ENCODE results near the gene OPN3.

OPN3 gene

GRCh38 chr1:241645199-241645598 is 5.0 kb upstream of the OPN3 start:
- no peak for DNase-seq

DNA sequence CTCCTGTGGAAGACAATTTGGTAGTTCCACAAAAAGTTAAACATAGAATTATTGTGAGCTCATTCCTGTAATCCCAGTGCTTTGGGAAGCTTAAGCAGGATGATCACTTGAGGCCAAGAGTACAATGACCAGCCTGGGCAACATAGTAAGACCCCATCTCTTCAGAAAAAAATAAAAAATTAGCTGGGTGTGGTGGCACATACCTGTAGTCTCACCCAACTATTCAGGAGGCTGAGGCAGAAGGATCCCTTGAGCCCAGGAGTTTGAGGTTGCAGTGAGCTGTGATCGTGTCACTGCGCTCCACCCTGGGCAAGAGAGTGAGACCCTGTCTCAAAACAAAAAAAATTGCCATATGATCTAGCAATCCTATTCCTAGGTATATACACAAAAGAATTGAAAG is 4.1 kb upstream of the OPN3 start:
- no peak for DNase-seq

DNA sequence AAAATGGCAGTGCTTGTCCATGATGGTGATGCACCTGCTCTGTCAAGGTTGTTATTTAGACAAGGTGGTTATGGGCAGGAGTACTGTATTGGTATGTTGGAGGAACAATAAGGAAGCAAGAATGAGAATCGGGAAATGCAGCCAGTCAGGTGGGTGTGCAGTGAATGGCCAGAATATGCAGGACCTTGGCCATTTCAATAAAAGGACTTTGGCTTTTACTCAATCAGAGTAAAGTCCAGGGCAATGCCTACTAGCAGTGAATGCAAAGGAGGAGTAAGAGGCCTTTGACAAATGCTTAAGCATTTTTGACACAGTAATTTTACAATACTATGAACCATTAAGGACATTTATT is 2.4 kb upstream of the OPN3 start:
- DNase-seq = no peak

DNA sequence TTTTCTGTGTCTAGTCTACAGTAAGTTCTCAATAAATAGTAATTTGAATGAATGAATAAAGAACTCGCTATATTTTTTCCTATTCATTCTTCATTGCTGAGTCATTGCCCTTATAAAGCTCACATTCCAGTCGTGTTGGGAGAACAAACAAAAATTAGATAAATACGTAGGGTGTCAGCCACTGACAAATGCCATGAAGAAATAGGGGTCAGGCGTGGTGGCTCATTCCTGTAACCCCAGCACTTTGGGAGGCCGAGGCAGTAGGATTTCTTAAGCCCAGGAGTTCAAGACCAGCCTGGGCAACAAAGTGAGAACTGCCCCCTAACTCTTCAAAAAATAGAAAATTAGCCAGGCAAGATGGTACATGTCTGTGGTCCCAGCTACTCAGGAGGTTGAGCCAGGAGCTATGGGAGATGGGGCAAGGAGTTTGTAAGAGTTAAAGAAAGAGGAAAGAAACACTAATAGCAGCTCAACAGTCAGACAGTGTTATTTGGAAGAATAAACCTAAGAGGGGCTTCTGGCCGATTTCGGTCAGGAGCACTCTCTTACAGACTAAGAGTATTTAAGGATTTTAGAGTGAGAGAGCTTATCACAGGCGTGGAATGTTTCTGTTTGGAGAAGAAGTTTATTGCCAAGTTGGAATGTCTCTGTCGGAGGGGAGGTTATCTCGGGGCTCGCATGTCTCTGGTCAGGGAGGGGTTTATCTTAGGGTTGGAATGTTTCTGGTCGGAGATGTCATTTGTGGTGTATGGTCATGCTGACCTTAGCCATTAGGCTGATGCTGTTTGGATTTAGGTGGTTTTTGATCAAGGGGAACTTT is 1.8 kb upstream of the OPN3 start:
- DNase-seq = no peak

DNA sequence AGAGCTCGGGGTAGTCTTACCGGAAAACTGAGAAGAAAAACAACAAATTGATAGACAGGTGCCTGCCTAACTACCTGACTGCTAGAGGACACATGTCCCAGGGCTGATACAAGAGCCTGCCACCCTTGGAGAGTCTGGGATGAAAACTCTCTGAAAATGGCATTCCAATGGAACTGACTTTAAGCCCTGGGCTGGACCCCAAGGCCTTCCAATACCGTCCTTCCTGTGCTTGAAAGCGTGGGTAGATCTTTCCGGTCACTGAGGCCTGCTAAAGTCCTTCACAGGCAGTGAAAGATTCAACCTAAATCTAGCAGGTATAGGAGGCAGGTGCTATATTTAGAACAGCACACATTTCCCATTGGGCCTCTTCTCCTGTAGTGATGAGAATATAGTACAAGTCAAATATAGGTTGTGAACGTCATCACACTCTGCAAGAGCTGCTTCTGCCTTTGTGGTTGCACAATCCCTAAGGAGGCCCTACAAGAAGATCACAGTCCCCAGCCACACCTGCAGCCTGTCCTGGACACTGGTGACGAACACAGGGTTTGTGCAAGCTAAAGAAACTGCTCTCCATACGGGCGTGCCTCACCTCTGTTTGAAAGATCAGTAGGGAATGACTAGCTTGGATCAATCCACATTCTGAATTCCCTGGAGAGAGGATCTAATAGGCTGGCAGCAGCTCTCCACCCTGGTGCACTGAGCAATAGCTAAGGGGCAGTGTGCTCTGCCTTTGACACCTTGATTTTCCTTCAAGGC is 876 bp upstream of the OPN3 start:
- no peak for DNase-seq

- DNase-seq = no peak
Observed at GRCh38 chr1:241639623-241640148, 483 bp downstream of the OPN3 start.

- no peak for DNase-seq
Observed at GRCh38 chr1:241638909-241639622, 1.1 kb downstream of the OPN3 start.

DNA sequence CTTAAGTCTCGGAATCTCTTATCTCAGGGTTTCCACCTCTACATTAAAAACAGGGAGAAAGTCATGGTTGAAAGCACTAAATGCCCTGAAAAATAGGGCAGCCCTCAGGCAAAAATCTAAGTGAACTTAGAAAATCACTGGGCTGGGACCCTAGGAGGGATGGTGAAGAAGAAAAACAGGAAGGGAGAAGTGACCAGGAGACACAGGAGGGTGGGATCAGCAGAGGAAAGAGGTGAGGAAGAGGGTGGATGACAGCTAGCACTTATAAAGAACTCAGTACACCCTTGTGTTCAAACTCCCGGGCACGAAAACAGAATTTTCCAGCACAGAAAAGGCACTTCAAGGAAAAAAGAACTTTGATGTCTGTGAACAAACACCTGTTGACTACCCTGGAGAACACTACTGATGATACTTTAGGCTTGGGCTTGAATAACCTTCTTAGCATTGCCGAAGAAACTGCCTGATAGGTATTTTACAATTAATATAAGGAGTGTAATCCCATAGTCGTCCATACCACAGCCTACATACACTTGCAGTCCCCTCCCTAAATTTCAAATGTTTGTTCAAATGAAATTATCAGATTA is 2.0 kb downstream of the OPN3 start:
- DNase-seq = no peak

DNA sequence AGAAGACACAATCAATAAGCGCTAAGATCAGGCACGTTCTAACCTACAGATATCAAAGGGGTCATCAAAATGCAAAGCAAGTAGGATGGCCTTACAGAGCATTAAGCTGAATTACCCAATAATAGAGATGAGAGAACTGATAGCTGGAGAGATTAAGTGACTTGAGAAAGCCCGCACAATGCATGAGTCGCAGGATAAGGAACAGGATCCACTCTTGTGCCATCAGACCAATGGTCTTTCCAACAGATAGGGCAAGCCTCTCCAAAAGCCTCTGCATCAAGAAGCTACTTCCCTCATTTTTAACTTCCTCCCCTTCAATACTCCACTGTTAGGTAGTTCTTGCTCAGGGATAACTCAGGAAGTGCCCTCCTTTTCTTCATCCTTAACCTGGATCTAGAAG is 2.6 kb downstream of the OPN3 start:
- no peak for DNase-seq

- DNase-seq = no peak
Observed at GRCh38 chr1:241637046-241637590, 3.1 kb downstream of the OPN3 start.

GRCh38 chr1:241636291-241636690 is 3.9 kb downstream of the OPN3 start:
- DNase-seq = no peak

- DNase-seq = no peak
Observed at GRCh38 chr1:241635556-241636152, 4.5 kb downstream of the OPN3 start.

- DNase-seq = no peak
Observed at GRCh38 chr1:241632987-241633386, 7.2 kb downstream of the OPN3 start.

- DNase-seq = no peak
Observed at GRCh38 chr1:241631674-241632073, 8.5 kb downstream of the OPN3 start.

- DNase-seq = no peak
Observed at GRCh38 chr1:241630899-241631298, 9.3 kb downstream of the OPN3 start.

DNA sequence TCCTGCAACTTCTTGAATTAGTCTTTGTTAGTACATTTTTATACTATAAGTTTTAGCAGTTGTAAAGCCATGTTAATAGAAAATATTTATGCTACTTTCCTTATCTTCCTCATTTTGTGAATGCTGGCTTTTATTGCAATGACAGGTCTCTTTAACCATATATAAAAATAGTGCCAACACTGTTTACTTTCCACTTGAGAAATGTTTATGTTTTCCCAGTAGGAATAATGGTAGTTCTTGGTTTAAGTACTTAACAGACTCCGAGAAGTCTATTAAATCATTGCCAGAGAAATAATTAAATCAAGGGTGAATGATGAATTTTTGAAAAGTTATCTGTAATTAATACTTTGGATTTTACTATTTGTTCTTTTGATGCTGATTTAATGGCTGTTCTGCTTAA is 9.7 kb downstream of the OPN3 start:
- no peak for DNase-seq

GRCh38 chr1:241630005-241630404 is 10.2 kb downstream of the OPN3 start:
- DNase-seq = no peak

- peak; percentile 76 for DNase-seq
Observed at GRCh38 chr1:241627453-241628259, 12.5 kb downstream of the OPN3 start.

- no peak for DNase-seq
Observed at GRCh38 chr1:241624935-241625334, 15.2 kb downstream of the OPN3 start.

DNA sequence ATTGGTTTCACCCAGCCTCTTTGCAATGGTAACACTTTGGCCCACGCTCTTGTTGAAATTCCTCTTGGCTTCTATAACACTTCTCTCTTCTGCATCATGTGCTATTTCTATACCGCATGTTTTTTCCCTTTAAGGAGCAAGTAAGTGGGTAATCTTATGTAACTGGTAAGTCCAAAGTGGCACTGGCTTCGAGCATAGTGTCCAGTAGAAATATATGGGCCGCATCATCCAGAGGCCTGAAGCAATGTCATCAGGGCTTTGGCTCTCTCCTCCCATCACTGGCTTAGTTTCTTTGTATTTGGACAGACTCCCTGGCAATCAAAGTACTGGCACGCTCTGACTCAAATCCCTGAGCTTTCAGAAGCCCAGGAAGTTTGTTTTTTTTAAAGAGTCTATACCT is 17.5 kb downstream of the OPN3 start:
- no peak for DNase-seq

- no peak for DNase-seq
Observed at GRCh38 chr1:241617426-241617825, 22.7 kb downstream of the OPN3 start.

Data from CD4-positive, alpha-beta T cell treated with Interleukin-4 for 4 hours (primary cell).